HepG2 (cell line): ENCODE results near the gene ETFB. TPM values are rescaled to one million over a fixed set of nuclear protein-coding genes. Genes with fewer than 3 reads are reported as not detected.
A peak's percentile ranks its signal among the peaks of the same experiment; 100 is the strongest.

Source experiments
- GMEB2 ChIP-seq: IDR thresholded peaks from 2 replicates; pipeline ENCODE4 v1.6.1; 2016; ENCODE audit warnings: missing biosample characterization, missing genetic modification reagents, low read depth
- HIC2 ChIP-seq: sonication (generic); formaldehyde crosslinking; IDR thresholded peaks from 2 replicates; pipeline ENCODE4 v1.9.0; 2022; ENCODE audit warnings: low read depth, missing genetic modification reagents
- HNRNPK ChIP-seq: fragments of 200-400 bp; formaldehyde crosslinking; IDR thresholded peaks from 2 replicates; pipeline ENCODE4 v1.6.1; 2018; ENCODE audit warnings: low read length, low read depth, moderate library complexity, mild to moderate bottlenecking; ENCODE audit not compliant: poor library complexity, severe bottlenecking
- KDM2A ChIP-seq: sonication (generic); formaldehyde crosslinking; IDR thresholded peaks from 2 replicates; pipeline ENCODE4 v1.4.0; 2020; ENCODE audit warnings: low read depth, missing genetic modification reagents, borderline replicate concordance
- MEIS2 ChIP-seq: sonication (generic); formaldehyde crosslinking; IDR thresholded peaks from 2 replicates; pipeline ENCODE4 v1.9.0; 2021; ENCODE audit warnings: mild to moderate bottlenecking, missing genetic modification reagents
- MYC ChIP-seq: sonication (generic); formaldehyde crosslinking; IDR thresholded peaks from 2 replicates; pipeline ENCODE4 v1.9.0; 2021; ENCODE audit warnings: missing genetic modification reagents, borderline replicate concordance
- PRDM15 ChIP-seq: sonication (generic); formaldehyde crosslinking; IDR thresholded peaks from 2 replicates; pipeline ENCODE4 v1.4.0; 2020; ENCODE audit warnings: missing genetic modification reagents
- REST ChIP-seq, 2 experiments: IDR thresholded peaks; 2 replicates each; pipeline ENCODE4 v1.6.1; 2011 to 2012; ENCODE audit warnings: low read length in 2 of 2, borderline replicate concordance in 1 of 2, low read depth in 1 of 2, mild to moderate bottlenecking in 1 of 2, moderate library complexity in 1 of 2
- SP2 ChIP-seq: sonication (generic); formaldehyde crosslinking; IDR thresholded peaks from 2 replicates; pipeline ENCODE4 v1.5.1; 2020; ENCODE audit warnings: mild to moderate bottlenecking, missing genetic modification reagents
- TMF1 ChIP-seq: sonication (generic); formaldehyde crosslinking; IDR thresholded peaks from 2 replicates; pipeline ENCODE4 v1.8.1; 2022; ENCODE audit warnings: low read depth, missing genetic modification reagents
- ZBTB26 ChIP-seq: IDR thresholded peaks from 2 replicates; pipeline ENCODE4 v1.6.1; 2016; ENCODE audit warnings: missing compliant biosample characterization, missing genetic modification reagents, borderline replicate concordance
- ZNF263 ChIP-seq: sonication (generic); formaldehyde crosslinking; IDR thresholded peaks from 2 replicates; pipeline ENCODE4 v1.4.0; 2020; ENCODE audit warnings: missing genetic modification reagents
- ZNF33A ChIP-seq: sonication (generic); formaldehyde crosslinking; IDR thresholded peaks from 2 replicates; pipeline ENCODE4 v1.5.1; 2020; ENCODE audit warnings: missing genetic modification reagents, mild to moderate bottlenecking, moderate library complexity, borderline replicate concordance
- ZNF720 ChIP-seq: sonication (generic); formaldehyde crosslinking; IDR thresholded peaks from 2 replicates; pipeline ENCODE4 v1.4.0; 2020; ENCODE audit warnings: missing genetic modification reagents
- ZNF749 ChIP-seq: sonication (generic); formaldehyde crosslinking; IDR thresholded peaks from 2 replicates; pipeline ENCODE4 v1.8.0; 2022; ENCODE audit warnings: mild to moderate bottlenecking, missing genetic modification reagents, moderate library complexity, borderline replicate concordance
- polyA plus RNA-seq, 8 experiments: library from polyadenylated mRNA; depleted of rRNA in 3 of 8; stranded (reverse) in 7 of 8; unstranded in 1 of 8; fragments of >200 nt; fragmentation: Illumina TruSeq in 4 of 8; extraction: Trizol in 4 of 8; gene quantifications; 2 replicates each; pipeline versions ENCODE4 v1.2.1 to v1.2.3, GENCODE V29; 2011 to 2016; ENCODE audit warnings: low read depth in 4 of 8, missing spikeins in 1 of 8, mixed read lengths in 1 of 8; ENCODE audit not compliant: insufficient read depth in 1 of 8
- total RNA-seq, 5 experiments: library from RNA; depleted of rRNA; stranded (reverse); fragments of >200 nt; fragmentation: Illumina TruSeq; extraction: Trizol; gene quantifications; 2 replicates each; pipeline ENCODE4 v1.2.3, GENCODE V29; 2016; ENCODE audit warnings: low read depth in 1 of 5

Gene ETFB
- total and polyA plus RNA-seq, 2 of the 13 experiments (the other 11 are each of a cell fraction or from before 2014, with no cell fraction given): 678 to 1,314 TPM

GRCh38 chr19:51339687-51340656 is 26.2 kb downstream of the ETFB start (continued):
- no peak for TF ChIP-seq SP2
- TF ChIP-seq KDM2A: peak; percentile 40; the same call in 1 of the 2 replicates
- no peak for TF ChIP-seq PRDM15 (CRISPR knock-in tag)
- no peak for TF ChIP-seq ZNF749
- 0 out of 2 replicates have a peak, but pooled peaks have one; percentile 10 for TF ChIP-seq MYC (CRISPR knock-in tag)
- TF ChIP-seq TMF1: peak; percentile 77; the same call in 1 of the 2 replicates
- TF ChIP-seq MEIS2 (CRISPR knock-in tag): no peak
- no peak for TF ChIP-seq REST (IDR thresholded peaks at IDR 0.05; ENCODE audit: borderline replicate concordance in 1 of 2, low read depth in 1 of 2, low read length in 2 of 2)
- peak; percentile 56 for TF ChIP-seq HNRNPK
- no peak for TF ChIP-seq ZNF33A (CRISPR knock-in tag)
- TF ChIP-seq ZNF263: no peak
- no peak for TF ChIP-seq GMEB2 (CRISPR knock-in tag)
- no peak for TF ChIP-seq ZBTB26 (CRISPR knock-in tag)
- no peak for TF ChIP-seq HIC2 (CRISPR knock-in tag)
- no peak for TF ChIP-seq ZNF720 (CRISPR knock-in tag)
